Measurements from ENCODE around the gene CAMKV. TPM values are rescaled to one million over a fixed set of nuclear protein-coding genes. Genes with fewer than 3 reads are reported as not detected.
"Not testable (repeated sequence)": the region's sequence is repeated elsewhere in the genome, so short reads cannot be mapped to it uniquely, and the experiment has no call there.

CAMKV gene
- polyA plus RNA-seq, 2 donors, result 0.01 TPM; not detected in 1

GRCh38 chr3:49906073-49906743 lies 36.5 kb upstream of the CAMKV start:
- H3K9me3 ChIP-seq (ENCODE audit: control insufficient read depth in 2 of 2, insufficient read depth in 1 of 2, low read depth in 1 of 2, low read length in 1 of 2), result no peaks in the 10 kb centered on the region
- peaks cover 0 to 10% of the 10 kb centered on the region in 2 donors for H3K36me3 ChIP-seq (ENCODE audit: control insufficient read depth in 2 of 2, insufficient read depth in 2 of 2, low read length in 1 of 2)
- no peak overlapping the region for H3K4me3 ChIP-seq (ENCODE audit: low read depth in 1 of 2, low read length in 2 of 2)
- H3K4me1 ChIP-seq (ENCODE audit: control insufficient read depth in 2 of 2, insufficient read depth in 2 of 2, low read length in 1 of 2), result peaks cover 2 to 24% of the 10 kb centered on the region in 2 donors
- no peaks in the 10 kb centered on the region for H3K27me3 ChIP-seq (ENCODE audit: control insufficient read depth in 1 of 2, insufficient read depth in 2 of 2, low read length in 2 of 2)
- peak overlapping the region; percentile 45 to 75 for H3K27ac ChIP-seq (ENCODE audit: low read depth in 2 of 2, low read length in 1 of 2)
- WGBS, 2 donors, result 9 to 12% methylated on average over 15 of the region's 15 CpGs

DNA sequence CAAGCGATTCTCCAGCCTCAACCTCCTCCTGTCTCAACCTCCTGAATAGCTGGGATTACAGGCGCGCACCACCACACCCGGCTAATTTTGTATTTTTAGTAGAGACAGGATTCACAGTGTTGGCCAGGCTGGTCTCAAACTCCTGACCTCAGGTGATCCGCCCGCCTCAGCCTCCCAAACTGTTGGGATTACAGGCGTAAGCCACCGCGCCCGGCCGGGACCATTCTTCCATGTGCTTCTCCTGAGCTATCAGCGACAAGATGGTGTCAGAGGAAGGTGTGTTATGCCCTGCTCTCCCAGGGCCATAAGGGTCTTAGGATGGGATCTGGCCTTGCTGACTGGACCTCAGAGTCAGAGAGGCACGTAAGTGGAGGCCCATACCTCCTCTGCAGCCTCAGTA lies 34.7 kb upstream of the CAMKV start:
- H3K27ac ChIP-seq (ENCODE audit: low read depth in 2 of 2, low read length in 1 of 2), result peak overlapping the region in 1 of 2 donors; percentile 86
- H3K27me3 ChIP-seq (ENCODE audit: control insufficient read depth in 1 of 2, insufficient read depth in 2 of 2, low read length in 2 of 2); H3K9me3 ChIP-seq (ENCODE audit: control insufficient read depth in 2 of 2, insufficient read depth in 1 of 2, low read depth in 1 of 2, low read length in 1 of 2); H3K4me3 ChIP-seq (ENCODE audit: low read depth in 1 of 2, low read length in 2 of 2); H3K36me3 ChIP-seq (ENCODE audit: control insufficient read depth in 2 of 2, insufficient read depth in 2 of 2, low read length in 1 of 2): not testable (repeated sequence)
- peaks cover 2 to 37% of the 10 kb centered on the region in 2 donors for H3K4me1 ChIP-seq (ENCODE audit: control insufficient read depth in 2 of 2, insufficient read depth in 2 of 2, low read length in 1 of 2)
- 92% methylated on average over 13 of the region's 13 CpGs for WGBS, 2 donors

- WGBS, 2 donors, result 20 to 26% methylated on average over 65 of the region's 65 CpGs
- H3K9me3 ChIP-seq (ENCODE audit: control insufficient read depth in 2 of 2, insufficient read depth in 1 of 2, low read depth in 1 of 2, low read length in 1 of 2), result no peaks in the 10 kb centered on the region
- H3K27ac ChIP-seq (ENCODE audit: low read depth in 2 of 2, low read length in 1 of 2), result peak within 1 kb of the TSS; percentile 81 to 86
- peak within 1 kb of the TSS; percentile 44 to 50 for H3K4me3 ChIP-seq (ENCODE audit: low read depth in 1 of 2, low read length in 2 of 2)
- peaks cover 2 to 42% of the 10 kb centered on the region in 2 donors for H3K4me1 ChIP-seq (ENCODE audit: control insufficient read depth in 2 of 2, insufficient read depth in 2 of 2, low read length in 1 of 2)
- H3K27me3 ChIP-seq (ENCODE audit: control insufficient read depth in 1 of 2, insufficient read depth in 2 of 2, low read length in 2 of 2), result no peaks in the 10 kb centered on the region
- peaks cover 0 to 3% of the 10 kb centered on the region in 2 donors for H3K36me3 ChIP-seq (ENCODE audit: control insufficient read depth in 2 of 2, insufficient read depth in 2 of 2, low read length in 1 of 2)
Observed at GRCh38 chr3:49903451-49904424, 34.0 kb upstream of the CAMKV start, which contains the start of gene MST1R. Gene MST1R (minus strand): TSS chr3:49903873. CDS start chr3:49903609, 264 bp downstream.

- H3K4me1 ChIP-seq (ENCODE audit: control insufficient read depth in 2 of 2, insufficient read depth in 2 of 2, low read length in 1 of 2), result peaks cover 2 to 42% of the 10 kb centered on the region in 2 donors
- no peaks in the 10 kb centered on the region for H3K9me3 ChIP-seq (ENCODE audit: control insufficient read depth in 2 of 2, insufficient read depth in 1 of 2, low read depth in 1 of 2, low read length in 1 of 2)
- 57 to 74% methylated on average over 44 of the region's 44 CpGs for WGBS, 2 donors
- H3K36me3 ChIP-seq (ENCODE audit: control insufficient read depth in 2 of 2, insufficient read depth in 2 of 2, low read length in 1 of 2), result no peaks in the 10 kb centered on the region
- peak overlapping the region; percentile 81 to 86 for H3K27ac ChIP-seq (ENCODE audit: low read depth in 2 of 2, low read length in 1 of 2)
- H3K27me3 ChIP-seq (ENCODE audit: control insufficient read depth in 1 of 2, insufficient read depth in 2 of 2, low read length in 2 of 2), result no peaks in the 10 kb centered on the region
- peak overlapping the region; percentile 44 to 50 for H3K4me3 ChIP-seq (ENCODE audit: low read depth in 1 of 2, low read length in 2 of 2)
Observed at GRCh38 chr3:49902511-49903345, 33.0 kb upstream of the CAMKV start.

- H3K4me3 ChIP-seq (ENCODE audit: low read depth in 1 of 2, low read length in 2 of 2), result peak overlapping the region; percentile 44 to 50
- WGBS, 2 donors, result 38 to 43% methylated on average over 10 to 11 of the region's 11 CpGs
- H3K36me3 ChIP-seq (ENCODE audit: control insufficient read depth in 2 of 2, insufficient read depth in 2 of 2, low read length in 1 of 2), result peaks cover 0 to 10% of the 10 kb centered on the region in 2 donors
- H3K9me3 ChIP-seq (ENCODE audit: control insufficient read depth in 2 of 2, insufficient read depth in 1 of 2, low read depth in 1 of 2, low read length in 1 of 2), result no peaks in the 10 kb centered on the region
- no peaks in the 10 kb centered on the region for H3K27me3 ChIP-seq (ENCODE audit: control insufficient read depth in 1 of 2, insufficient read depth in 2 of 2, low read length in 2 of 2)
- peak overlapping the region; percentile 87 to 95 for H3K27ac ChIP-seq (ENCODE audit: low read depth in 2 of 2, low read length in 1 of 2)
- H3K4me1 ChIP-seq (ENCODE audit: control insufficient read depth in 2 of 2, insufficient read depth in 2 of 2, low read length in 1 of 2), result peaks cover 2 to 42% of the 10 kb centered on the region in 2 donors
Observed at GRCh38 chr3:49901366-49902339, 31.9 kb upstream of the CAMKV start.

DNA sequence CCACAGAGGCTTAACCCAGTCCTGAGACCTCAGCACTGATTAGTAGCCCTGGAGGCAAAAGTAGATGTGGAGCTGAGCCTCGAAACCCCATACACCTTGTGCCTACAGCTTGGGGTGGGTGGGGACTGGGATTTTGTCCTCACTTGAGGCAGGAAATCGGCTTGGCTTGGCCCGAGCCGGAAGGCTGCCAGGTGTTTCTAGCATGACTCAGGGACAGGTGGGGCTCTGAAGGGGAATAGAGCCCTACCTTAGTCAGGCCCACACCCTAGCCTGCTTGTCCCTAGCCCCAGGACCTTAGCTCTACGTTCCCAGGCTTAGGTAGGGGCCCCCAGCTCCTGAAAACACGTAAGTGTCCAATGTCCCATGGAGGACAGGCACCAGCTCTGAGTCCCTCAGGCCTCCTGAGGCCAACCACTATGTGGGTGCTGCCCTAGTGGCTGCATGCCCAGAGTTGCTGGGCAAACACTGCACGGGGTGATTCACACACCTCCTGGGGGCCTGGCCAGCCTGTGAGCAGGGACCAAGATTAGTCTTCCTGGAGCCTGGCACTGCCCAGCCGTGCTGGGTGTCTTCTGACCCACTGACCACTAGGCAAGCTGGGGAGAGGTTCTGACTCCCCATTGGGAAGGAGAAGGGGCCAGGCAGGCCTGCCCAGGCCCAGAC lies 30.9 kb upstream of the CAMKV start:
- peaks cover 0 to 12% of the 10 kb centered on the region in 2 donors for H3K36me3 ChIP-seq (ENCODE audit: control insufficient read depth in 2 of 2, insufficient read depth in 2 of 2, low read length in 1 of 2)
- no peaks in the 10 kb centered on the region for H3K27me3 ChIP-seq (ENCODE audit: control insufficient read depth in 1 of 2, insufficient read depth in 2 of 2, low read length in 2 of 2)
- no peaks in the 10 kb centered on the region for H3K9me3 ChIP-seq (ENCODE audit: control insufficient read depth in 2 of 2, insufficient read depth in 1 of 2, low read depth in 1 of 2, low read length in 1 of 2)
- peak overlapping the region; percentile 13 to 21 for H3K4me3 ChIP-seq (ENCODE audit: low read depth in 1 of 2, low read length in 2 of 2)
- H3K27ac ChIP-seq (ENCODE audit: low read depth in 2 of 2, low read length in 1 of 2), result peak overlapping the region; percentile 87 to 95
- WGBS, 2 donors, result 45% methylated on average over 8 of the region's 8 CpGs
- H3K4me1 ChIP-seq (ENCODE audit: control insufficient read depth in 2 of 2, insufficient read depth in 2 of 2, low read length in 1 of 2), result peaks cover 2 to 38% of the 10 kb centered on the region in 2 donors

DNA sequence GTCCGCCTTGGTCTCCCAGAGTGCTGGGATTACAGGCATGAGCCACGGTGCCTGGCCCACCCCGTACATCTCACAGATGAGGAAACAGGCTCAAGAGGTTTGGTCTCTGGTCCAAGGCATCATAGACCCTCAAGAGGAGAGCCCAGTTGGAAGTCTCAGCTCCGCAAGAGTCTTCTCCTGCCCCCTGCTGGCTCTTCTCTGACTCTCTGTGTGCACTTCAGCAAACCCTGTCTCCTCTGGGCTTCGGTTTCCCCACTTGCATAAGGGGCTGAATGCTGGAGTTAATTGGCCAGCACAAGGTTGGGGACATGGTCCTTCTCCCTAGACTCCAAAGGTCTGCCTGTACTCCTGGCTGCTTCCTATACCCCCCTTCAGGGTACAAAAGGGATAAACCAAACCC lies 30.1 kb upstream of the CAMKV start:
- Histone ChIP-seq H3K4me1 (ENCODE audit: control insufficient read depth in 2 of 2, insufficient read depth in 2 of 2, low read length in 1 of 2) (peaks cover 2 to 37% of the 10 kb centered on the region in 2 donors), H3K36me3 (ENCODE audit: control insufficient read depth in 2 of 2, insufficient read depth in 2 of 2, low read length in 1 of 2) (peaks cover 0 to 18% of the 10 kb centered on the region in 2 donors), H3K9me3 (ENCODE audit: control insufficient read depth in 2 of 2, insufficient read depth in 1 of 2, low read depth in 1 of 2, low read length in 1 of 2) (no peaks in the 10 kb centered on the region), H3K27ac (ENCODE audit: low read depth in 2 of 2, low read length in 1 of 2) (peak overlapping the region; percentile 87 to 95), H3K27me3 (ENCODE audit: control insufficient read depth in 1 of 2, insufficient read depth in 2 of 2, low read length in 2 of 2) (no peaks in the 10 kb centered on the region), H3K4me3 (ENCODE audit: low read depth in 1 of 2, low read length in 2 of 2) (no peak overlapping the region)
- 74 to 75% methylated on average over 5 of the region's 5 CpGs for WGBS, 2 donors

GRCh38 chr3:49898991-49899390 lies 29.3 kb upstream of the CAMKV start:
- no peak overlapping the region for H3K4me3 ChIP-seq (ENCODE audit: low read depth in 1 of 2, low read length in 2 of 2)
- H3K4me1 ChIP-seq (ENCODE audit: control insufficient read depth in 2 of 2, insufficient read depth in 2 of 2, low read length in 1 of 2), result peaks cover 2 to 34% of the 10 kb centered on the region in 2 donors
- WGBS, 2 donors, result 68 to 73% methylated on average over 6 of the region's 6 CpGs
- no peaks in the 10 kb centered on the region for H3K27me3 ChIP-seq (ENCODE audit: control insufficient read depth in 1 of 2, insufficient read depth in 2 of 2, low read length in 2 of 2)
- H3K36me3 ChIP-seq (ENCODE audit: control insufficient read depth in 2 of 2, insufficient read depth in 2 of 2, low read length in 1 of 2), result peaks cover 0 to 18% of the 10 kb centered on the region in 2 donors
- H3K27ac ChIP-seq (ENCODE audit: low read depth in 2 of 2, low read length in 1 of 2), result no peak overlapping the region
- no peaks in the 10 kb centered on the region for H3K9me3 ChIP-seq (ENCODE audit: control insufficient read depth in 2 of 2, insufficient read depth in 1 of 2, low read depth in 1 of 2, low read length in 1 of 2)

All from esophagus (tissue), 2 donors.